Endothelial cell of umbilical vein (primary cell): ENCODE data around the gene NHSL2. TPM values are rescaled to one million over a fixed set of nuclear protein-coding genes. Genes with fewer than 3 reads are reported as not detected.

ENCODE experiments used
- BruUV-seq: library from RNA; stranded (reverse); fragments of 400-500 nt; replicated peaks from 2 replicates; lab custom pipeline; 2021; lab: Mats Ljungman, UMichigan
- CTCF ChIA-PET: fragments of 300-600, 350-600 bp; sonication (Branson Sonifier 250); formaldehyde crosslinking; loops from one replicate; lab custom pipeline; 2021; ENCODE audit warnings: antibody characterized with exemption, inconsistent platforms; lab: Charles Lee
- POLR2A ChIA-PET: fragments of 300-600, 350-600 bp; sonication (Branson Sonifier 250); formaldehyde crosslinking; loops from one replicate; lab custom pipeline; 2021; ENCODE audit warnings: antibody characterized with exemption, inconsistent platforms; lab: Charles Lee
- DNase-seq: peaks from one replicate; pipeline ENCODE4 v3.0.0-alpha.2; 2011; ENCODE audit warnings: low read depth, low spot score
- FAIRE-seq: peaks from 2 replicates; lab custom pipeline; 2011; peaks lifted over from hg19 to GRCh38; lab: Jason Lieb, UNC
- H2AFZ ChIP-seq: 2 replicates; pipeline ENCODE4 v1.6.0; 2012; ENCODE audit warnings: low read depth, low read length, control low read depth, inconsistent platforms
- H3K27ac ChIP-seq: 2 replicates; pipeline ENCODE4 v1.5.1; 2011; ENCODE audit warnings: low read depth, mild to moderate bottlenecking, control low read depth, low read length, moderate library complexity; ENCODE audit not compliant: insufficient read depth
- H3K27me3 ChIP-seq, 2 experiments: 2 replicates each; pipeline versions ENCODE4 v1.6.0 to v1.6.1; 2011; ENCODE audit warnings: low read length in 2 of 2, mixed read lengths in 1 of 2; ENCODE audit not compliant: control insufficient read depth in 2 of 2, insufficient read depth in 2 of 2
- H3K36me3 ChIP-seq, 2 experiments: 2 replicates in 1 of 2; 3 replicates in 1 of 2; pipeline ENCODE4 v1.5.1; 2011; ENCODE audit warnings: low read length in 2 of 2, mild to moderate bottlenecking in 1 of 2, moderate library complexity in 1 of 2; ENCODE audit not compliant: control insufficient read depth in 2 of 2, insufficient read depth in 2 of 2; ENCODE audit errors: extremely low read depth in 1 of 2
- H3K4me1 ChIP-seq: 3 replicates; pipeline ENCODE4 v1.5.1; 2011; ENCODE audit warnings: mild to moderate bottlenecking, low read length; ENCODE audit not compliant: control insufficient read depth, insufficient read depth; ENCODE audit errors: extremely low read depth
- H3K4me2 ChIP-seq: 2 replicates; pipeline ENCODE4 v1.6.1; 2011; ENCODE audit warnings: low read length, control low read depth, mixed read lengths; ENCODE audit not compliant: insufficient read depth
- H3K4me3 ChIP-seq, 3 experiments: fragments of 200-600 bp in 1 of 3; sonication (generic), shearing (Covaris generic) in 1 of 3; replicated peaks in 1 of 3; 2 replicates each; pipeline ENCODE4 v1.5.1; 2011 to 2016; ENCODE audit warnings: control low read depth in 3 of 3, low read length in 3 of 3, mild to moderate bottlenecking in 2 of 3, inconsistent platforms in 1 of 3, low read depth in 1 of 3, moderate library complexity in 1 of 3; ENCODE audit not compliant: insufficient read depth in 1 of 3
- H3K79me2 ChIP-seq: 2 replicates; pipeline ENCODE4 v1.6.0; 2012; ENCODE audit warnings: low read length, inconsistent platforms; ENCODE audit not compliant: control insufficient read depth, insufficient read depth
- H3K9ac ChIP-seq: replicated peaks from 2 replicates; pipeline ENCODE3; 2011; ENCODE audit warnings: low read length, control low read depth; ENCODE audit not compliant: insufficient read depth; ENCODE audit errors: extremely low read depth
- H3K9me1 ChIP-seq: replicated peaks from 3 replicates; pipeline ENCODE4 v1.6.0; 2011; ENCODE audit warnings: mild to moderate bottlenecking, low read length; ENCODE audit not compliant: control insufficient read depth, insufficient read depth; ENCODE audit errors: extremely low read depth
- H3K9me3 ChIP-seq: replicated peaks from 2 replicates; pipeline ENCODE4 v1.5.1; 2012; ENCODE audit warnings: low read length, inconsistent platforms; ENCODE audit not compliant: control insufficient read depth, insufficient read depth
- H4K20me1 ChIP-seq: replicated peaks from 2 replicates; pipeline ENCODE3; 2011; ENCODE audit warnings: mild to moderate bottlenecking, low read length; ENCODE audit not compliant: control insufficient read depth, insufficient read depth; ENCODE audit errors: extremely low read depth
- CTCF ChIP-seq, 2 donors: IDR thresholded peaks; 1 replicate in 1 of 2; 2 replicates in 1 of 2; pipeline ENCODE4 v1.5.1; 2011; ENCODE audit warnings: low read length in 2 of 2, mild to moderate bottlenecking in 2 of 2, moderate library complexity in 2 of 2, control low read depth in 1 of 2, inconsistent platforms in 1 of 2, low read depth in 1 of 2; ENCODE audit not compliant: insufficient read depth in 1 of 2; ENCODE audit errors: extremely low read depth in 1 of 2
- EZH2 ChIP-seq: IDR thresholded peaks from 2 replicates; pipeline ENCODE4 v1.6.1; 2012; ENCODE audit warnings: borderline replicate concordance, low read depth, mild to moderate bottlenecking, moderate library complexity, low read length, inconsistent platforms; ENCODE audit not compliant: severe bottlenecking
- FOS ChIP-seq: IDR thresholded peaks from 2 replicates; pipeline ENCODE4 v1.6.1; 2011; ENCODE audit warnings: mild to moderate bottlenecking, low read length, moderate library complexity, borderline replicate concordance; ENCODE audit not compliant: insufficient read depth
- GATA2 ChIP-seq: IDR thresholded peaks from 2 replicates; pipeline ENCODE4 v1.7.0; 2011; ENCODE audit warnings: low read depth, mild to moderate bottlenecking, moderate library complexity, mixed read lengths, low read length; ENCODE audit not compliant: insufficient read length, insufficient read depth
- JUN ChIP-seq: IDR thresholded peaks from 2 replicates; pipeline ENCODE4 v1.6.1; 2011; ENCODE audit warnings: borderline replicate concordance, low read depth; ENCODE audit not compliant: insufficient read length, insufficient read depth
- MAX ChIP-seq: IDR thresholded peaks from 2 replicates; pipeline ENCODE4 v1.6.1; 2011; ENCODE audit not compliant: insufficient read depth, insufficient read length
- MYC ChIP-seq: IDR thresholded peaks from one replicate; pipeline ENCODE4 v1.6.1; 2011; ENCODE audit warnings: mild to moderate bottlenecking, low read depth, low read length
- POLR2A ChIP-seq: IDR thresholded peaks from 2 replicates; pipeline ENCODE4 v1.6.1; 2012; ENCODE audit warnings: low read depth, mild to moderate bottlenecking, control low read depth, low read length
- POLR2AphosphoS5 ChIP-seq: IDR thresholded peaks from 2 replicates; pipeline ENCODE4 v1.6.1; 2012; ENCODE audit warnings: low read depth, mild to moderate bottlenecking, control low read depth, low read length, moderate library complexity; ENCODE audit not compliant: insufficient read depth
- dilution Hi-C: fragments of 300-500 bp; cut with MboI; formaldehyde crosslinking; loops from one replicate; pipeline ENCODE4 v1.15.0; 2019; ENCODE audit warnings: low sequenced_read_pairs; ENCODE audit not compliant: extremely low pct_ligation_motif_present
- intact Hi-C: fragments of 100-400 bp; cut with micrococcal nuclease; formaldehyde crosslinking; loops from one replicate; pipeline ENCODE4 v1.10.0; 2022
- polyA plus RNA-seq, 4 experiments: library from polyadenylated mRNA; depleted of rRNA in 3 of 4; stranded (reverse) in 3 of 4; unstranded in 1 of 4; fragments of >200 nt; gene quantifications; 2 replicates each; pipeline versions ENCODE4 v1.2.1 to v1.2.3, GENCODE V29; 2011 to 2012; ENCODE audit warnings: missing spikeins in 1 of 4
- total RNA-seq: library from RNA; stranded (reverse); gene quantifications from 2 replicates; pipeline ENCODE4 v1.2.3, GENCODE V29; 2021

Gene NHSL2
- total and polyA plus RNA-seq, 2 donors (not counting 3 experiments of a cell fraction or from before 2014, with no cell fraction given) = 23.5 to 49.9 TPM

- CTCF ChIA-PET = no interaction called here
- H3K4me3 ChIP-seq = no peak overlapping the region
- no TSS peak for BruUV-seq
- intact Hi-C loops = no loop called here
- TF ChIP-seq MYC (no peak), FOS (no peak), CTCF (IDR thresholded peaks at IDR 0.05; ENCODE audit: extremely low read depth in 1 of 2, insufficient read depth in 1 of 2, low read depth in 1 of 2, low read length in 2 of 2) (no peak), EZH2 (no peak), JUN (no peak), POLR2AphosphoS5 (no peak), GATA2 (no peak), MAX (no peak), POLR2A (no peak)
- H3K9ac ChIP-seq = no peak overlapping the region
- no peaks in the 10 kb centered on the region for H3K79me2 ChIP-seq
- no peak overlapping the region for H3K4me2 ChIP-seq
- no peaks in the 10 kb centered on the region for H3K36me3 ChIP-seq
- FAIRE-seq (no peak), DNase-seq (no peak)
- no peaks in the 10 kb centered on the region for H4K20me1 ChIP-seq
- no peaks in the 10 kb centered on the region for H3K4me1 ChIP-seq
- H2AFZ ChIP-seq = no peak overlapping the region
- H3K9me1 ChIP-seq = no peaks in the 10 kb centered on the region
- H3K9me3 ChIP-seq = no peaks in the 10 kb centered on the region
- H3K27ac ChIP-seq = no peak overlapping the region
- dilution Hi-C loops = no loop called here
- H3K27me3 ChIP-seq = peaks cover 4 to 8% of the 10 kb centered on the region in 2 experiments
- POLR2A ChIA-PET = no interaction called here
Observed at GRCh38 chrX:71945237-71945805, 34.7 kb downstream of the NHSL2 start.
